ENCODE results near the gene KHSRP. TPM values are rescaled to one million over a fixed set of nuclear protein-coding genes. Genes with fewer than 3 reads are reported as not detected.

Gene KHSRP
- total and polyA plus RNA-seq, 2 of the 13 experiments (the other 11 are each of a cell fraction or from before 2014, with no cell fraction given): 72.1 to 129 TPM

GRCh38 chr19:6460099-6460884 is 35.7 kb upstream of the KHSRP start (continued):
- no peak for TF ChIP-seq CEBPZ (IDR thresholded peaks at IDR 0.05; ENCODE audit: low read length)
- no peak for TF ChIP-seq ZNF512 (CRISPR knock-in tag; IDR thresholded peaks at IDR 0.05)
- peak; percentile 20; the same call in 1 of the 2 replicates for TF ChIP-seq ZBTB14 (CRISPR knock-in tag; IDR thresholded peaks at IDR 0.05)
- TF ChIP-seq RFX3 (CRISPR knock-in tag; IDR thresholded peaks at IDR 0.05): no peak
- TF ChIP-seq POLR2G (IDR thresholded peaks at IDR 0.05; ENCODE audit: low read depth, low read length): peak; percentile 49; the same call in 1 of the 2 replicates
- TF ChIP-seq SRY (CRISPR knock-in tag; IDR thresholded peaks at IDR 0.05): no peak
- TF ChIP-seq TAF1 (CRISPR knock-in tag; IDR thresholded peaks at IDR 0.05): peak; percentile 38; the same call in 1 of the 2 replicates
- TF ChIP-seq ARID5B (CRISPR knock-in tag; IDR thresholded peaks at IDR 0.05): peak; percentile 27; the same call in 1 of the 2 replicates
- TF ChIP-seq ZBTB33 (CRISPR knock-in tag; IDR thresholded peaks at IDR 0.05): 0 out of 2 replicates have a peak, but pooled peaks have one; percentile 32
- peak; percentile 82 for TF ChIP-seq ZFX (CRISPR knock-in tag; IDR thresholded peaks at IDR 0.05; ENCODE audit: low read depth)
- TF ChIP-seq ZNF292 (CRISPR knock-in tag; IDR thresholded peaks at IDR 0.05; ENCODE audit: borderline replicate concordance, low read depth): no peak
- peak; percentile 33; the same call in 1 of the 2 replicates for TF ChIP-seq RAD21 (CRISPR knock-in tag; IDR thresholded peaks at IDR 0.05)
- peak; percentile 59 for TF ChIP-seq MXD4 (CRISPR knock-in tag; IDR thresholded peaks at IDR 0.05)
- peak; percentile 36; the same call in 1 of the 2 replicates for TF ChIP-seq ZNF782 (CRISPR knock-in tag; IDR thresholded peaks at IDR 0.05; ENCODE audit: borderline replicate concordance)
- peak; percentile 35; the same call in 1 of the 2 replicates for TF ChIP-seq MTF2 (CRISPR knock-in tag; IDR thresholded peaks at IDR 0.05; ENCODE audit: borderline replicate concordance)
- TF ChIP-seq KMT2B (CRISPR knock-in tag; IDR thresholded peaks at IDR 0.05): no peak; the same call in 1 of the 2 replicates
